Measurements from ENCODE around the gene HOXB4.

The HOXB4 gene

DNA sequence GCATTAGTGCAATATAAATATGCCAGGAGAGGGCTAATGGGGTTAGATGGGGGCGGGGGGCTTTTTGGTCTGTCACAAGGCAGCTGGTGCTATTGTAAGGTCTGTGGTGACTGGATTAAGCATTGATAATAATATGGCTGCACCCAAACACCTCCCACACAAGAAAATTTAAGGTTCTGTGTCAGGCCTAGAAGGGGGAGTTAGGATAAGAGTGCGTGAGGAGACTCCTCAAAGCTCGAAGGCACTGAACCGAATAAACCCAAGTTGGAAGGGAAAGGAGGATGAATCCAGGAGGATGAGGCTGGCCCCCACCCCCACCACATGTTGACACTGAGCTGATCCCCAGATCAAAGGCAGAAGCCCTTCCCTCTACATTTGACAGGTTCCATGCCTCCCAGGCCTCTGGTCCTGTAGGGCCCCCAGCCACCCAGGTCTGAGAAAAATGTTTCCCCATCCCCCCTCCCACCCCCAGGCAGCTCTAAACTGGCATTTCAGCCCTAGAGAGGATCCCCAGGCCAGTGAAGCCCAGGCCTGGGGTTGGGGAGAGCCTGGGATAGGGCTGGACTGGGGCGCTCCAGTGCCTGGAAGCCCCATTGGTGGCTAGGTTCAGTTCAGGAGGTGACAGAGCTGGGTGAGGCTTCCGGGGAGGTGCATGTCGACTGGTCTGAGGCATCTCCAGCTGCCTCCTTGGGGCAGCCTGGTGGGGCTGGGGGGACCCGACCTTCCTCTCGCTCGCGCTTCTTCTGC lies 49.0 kb downstream of the HOXB4 start:
- no peak for DNase-seq (ENCODE audit: low spot score)

DNA sequence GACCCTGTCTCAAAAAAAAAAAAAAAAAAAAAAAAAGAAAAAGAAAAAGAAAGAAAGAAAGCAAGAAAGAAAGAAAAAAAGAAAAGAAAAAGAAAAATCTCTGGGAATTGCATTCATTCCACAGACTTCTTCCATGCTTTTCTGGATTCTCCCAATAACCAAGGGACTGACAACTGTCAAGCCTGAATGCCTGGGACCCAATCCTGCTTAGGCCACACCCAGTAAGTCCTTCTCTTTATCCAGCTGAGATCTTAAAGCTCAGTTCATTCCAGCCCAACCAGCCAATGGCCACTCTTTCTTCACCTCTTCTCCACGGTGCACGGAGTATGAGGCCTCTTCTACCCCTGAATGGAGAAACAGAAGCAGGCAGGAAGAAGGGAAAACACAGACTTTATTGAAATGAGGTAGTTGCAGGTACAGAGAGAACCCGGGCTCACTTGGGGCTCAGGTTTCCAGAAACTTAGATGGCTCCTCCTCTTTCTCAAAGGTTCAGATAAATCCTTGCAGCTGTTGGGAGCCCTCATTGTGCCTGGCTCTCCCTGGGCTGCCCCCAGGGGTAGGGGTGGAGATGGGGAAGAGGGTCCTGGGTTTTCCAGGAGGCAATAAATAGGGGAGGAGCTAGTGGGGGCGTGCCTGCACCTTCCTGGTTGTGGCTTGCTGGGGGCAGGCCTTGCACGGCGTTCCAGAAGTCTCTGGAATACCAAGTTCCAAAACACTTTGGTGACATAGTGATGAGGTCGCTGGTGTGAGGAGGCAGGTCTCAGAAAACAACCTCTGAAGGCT lies 49.8 kb downstream of the HOXB4 start:
- no peak for DNase-seq (ENCODE audit: low spot score)

DNA sequence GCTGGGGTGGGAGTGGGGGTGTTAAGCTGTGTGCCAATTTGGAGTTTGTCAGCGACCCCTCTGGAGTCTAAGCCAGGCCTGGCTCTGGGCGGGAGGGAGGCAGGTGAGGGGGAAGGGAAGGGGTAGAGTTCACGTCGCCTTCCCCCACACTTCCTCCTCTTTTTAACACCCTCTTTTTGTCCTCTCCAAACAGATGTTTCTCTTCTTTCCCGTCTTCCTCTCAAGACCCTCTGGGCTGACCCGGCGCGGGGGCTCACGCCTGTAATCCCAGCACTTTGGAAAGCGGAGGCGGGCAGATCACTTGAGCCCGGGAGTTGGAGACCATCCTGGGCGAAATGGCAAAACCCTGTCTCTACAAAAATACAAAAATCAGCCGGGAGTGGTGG lies 50.6 kb downstream of the HOXB4 start:
- DNase-seq (ENCODE audit: low spot score), result no peak

DNA sequence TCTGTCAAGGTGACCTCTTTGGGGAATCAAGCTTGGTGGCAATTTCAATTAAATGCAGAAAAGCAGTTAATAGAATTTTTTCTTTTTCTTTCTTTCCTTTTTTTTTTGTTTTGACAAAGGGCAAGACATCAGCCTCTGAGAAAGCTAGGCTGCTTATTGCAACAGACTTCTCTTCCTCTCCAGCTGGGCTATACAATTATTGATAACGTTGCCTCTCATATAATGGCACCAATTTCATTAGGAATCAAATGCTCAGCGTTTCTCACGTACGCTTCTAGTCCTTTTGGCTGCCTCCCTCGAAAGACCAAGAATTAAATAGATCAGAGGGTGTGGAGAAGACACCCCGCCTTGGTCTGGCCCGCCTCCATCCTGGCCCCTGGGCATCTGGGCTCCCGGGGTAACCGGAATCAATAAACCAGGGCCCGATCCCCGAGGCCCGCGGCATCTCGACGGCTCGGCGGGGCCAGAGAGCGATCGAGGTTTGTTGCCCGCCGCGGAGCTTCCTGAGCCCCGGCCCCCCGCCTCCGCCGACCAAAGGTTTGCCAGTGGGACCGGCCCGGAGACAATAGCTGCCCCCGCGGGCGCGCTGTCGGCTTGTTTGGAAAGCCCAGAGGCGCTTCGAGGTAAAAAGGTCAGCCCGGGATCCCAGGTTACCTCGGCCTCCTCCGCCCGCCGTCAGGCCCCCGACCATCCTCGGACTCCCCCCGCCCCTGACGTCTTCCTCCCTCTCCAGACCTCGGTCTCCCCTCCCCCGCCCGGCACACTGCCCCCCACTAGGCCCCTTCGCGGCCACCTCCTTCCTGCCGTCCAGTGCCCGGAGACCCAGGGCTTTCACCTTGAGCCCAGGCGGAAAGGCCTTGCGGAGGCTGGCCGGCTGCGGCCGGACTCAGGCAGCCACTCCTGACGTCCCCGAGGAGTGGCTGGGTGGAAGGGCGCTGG lies 51.3 kb downstream of the HOXB4 start:
- DNase-seq (ENCODE audit: low spot score), result no peak
